ENCODE data around the gene KRTAP10-5.
"Not testable (repeated sequence)": the region's sequence is repeated elsewhere in the genome, so short reads cannot be mapped to it uniquely, and the experiment has no call there.

The KRTAP10-5 gene

DNA sequence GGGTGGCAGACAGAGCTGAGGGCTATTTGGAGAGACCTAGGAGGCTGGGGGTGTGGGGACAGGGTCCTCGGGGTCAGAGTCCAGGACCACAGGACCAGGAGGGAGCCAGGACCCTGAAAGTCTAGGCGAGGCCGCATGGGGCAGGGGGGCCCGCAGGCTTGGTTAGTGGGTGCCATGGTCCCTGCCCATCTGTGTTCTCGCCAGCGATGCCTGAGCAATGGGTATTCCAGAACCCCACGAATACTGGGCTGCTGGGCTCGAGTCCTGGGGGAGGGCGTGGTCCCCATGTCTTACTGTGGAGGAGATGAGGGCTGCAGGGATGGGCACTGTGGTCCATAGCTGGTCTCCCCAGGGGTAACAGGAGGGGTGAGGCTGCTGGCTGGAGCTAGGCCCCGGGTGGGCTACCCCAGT lies 9.9 kb upstream of the KRTAP10-5 start:
- DNase-seq = no peak

DNA sequence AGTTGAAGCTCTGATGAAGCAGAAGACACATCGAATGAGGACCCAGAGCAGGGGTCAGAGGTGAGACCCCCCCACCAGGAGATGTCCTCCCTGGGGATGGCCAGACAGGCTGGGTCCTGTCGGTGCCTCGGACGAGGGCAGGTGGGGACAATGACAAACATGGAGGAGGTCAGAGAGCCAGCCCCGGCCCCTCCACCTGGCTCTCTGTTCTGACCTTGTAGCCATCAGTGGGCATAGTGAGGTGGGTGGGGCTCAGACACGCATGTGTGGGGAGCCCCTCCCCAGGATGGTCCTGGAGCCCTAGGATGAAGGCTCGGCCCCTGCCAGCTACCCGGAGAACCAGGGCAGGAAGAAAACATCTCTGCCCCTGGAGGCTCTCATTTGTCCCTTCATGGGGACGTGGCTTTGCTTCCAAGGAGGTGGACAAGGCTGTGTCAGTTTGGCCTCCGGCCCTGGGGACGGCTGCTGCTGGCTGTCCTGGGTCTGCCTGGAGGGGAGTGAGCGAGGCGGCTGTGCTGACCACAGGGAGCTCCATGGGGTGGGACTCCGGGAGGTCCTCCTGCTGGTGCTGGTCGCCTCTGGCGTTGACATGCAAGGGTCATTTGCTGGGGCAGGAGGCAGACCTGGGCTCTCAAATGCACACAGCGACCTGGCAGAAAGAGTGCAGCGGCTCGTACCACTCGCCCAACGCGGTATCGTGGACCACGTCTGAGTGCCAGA lies 9.3 kb upstream of the KRTAP10-5 start:
- no peak for DNase-seq

DNA sequence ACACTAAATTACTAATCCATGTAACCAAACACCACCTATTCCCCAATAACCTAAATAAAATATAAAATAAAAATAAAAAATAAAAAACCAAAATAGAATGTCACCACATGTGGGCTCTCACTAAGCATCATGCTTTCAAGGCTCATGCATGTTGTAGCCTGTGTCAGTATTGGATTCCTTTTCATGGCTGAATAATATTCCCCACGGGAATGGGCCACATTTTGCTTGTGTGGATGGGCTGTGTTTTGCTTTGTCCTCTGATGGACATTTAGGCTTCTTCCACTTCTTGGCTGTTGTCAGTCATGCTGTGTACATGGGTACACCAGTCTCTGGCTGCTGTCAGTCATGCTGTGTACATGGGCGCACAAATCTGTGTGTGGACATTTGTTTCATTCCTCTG lies 8.7 kb upstream of the KRTAP10-5 start:
- no peak for DNase-seq

GRCh38 chr21:44585892-44586291 lies 5.5 kb upstream of the KRTAP10-5 start:
- DNase-seq = no peak

GRCh38 chr21:44583800-44584147 lies 3.4 kb upstream of the KRTAP10-5 start:
- DNase-seq = no peak

GRCh38 chr21:44583089-44583799 lies 2.8 kb upstream of the KRTAP10-5 start:
- DNase-seq = peak; percentile 44

- no peak for DNase-seq
These were observed 1.7 kb upstream of the KRTAP10-5 start for GRCh38 chr21:44582055-44582454.

DNA sequence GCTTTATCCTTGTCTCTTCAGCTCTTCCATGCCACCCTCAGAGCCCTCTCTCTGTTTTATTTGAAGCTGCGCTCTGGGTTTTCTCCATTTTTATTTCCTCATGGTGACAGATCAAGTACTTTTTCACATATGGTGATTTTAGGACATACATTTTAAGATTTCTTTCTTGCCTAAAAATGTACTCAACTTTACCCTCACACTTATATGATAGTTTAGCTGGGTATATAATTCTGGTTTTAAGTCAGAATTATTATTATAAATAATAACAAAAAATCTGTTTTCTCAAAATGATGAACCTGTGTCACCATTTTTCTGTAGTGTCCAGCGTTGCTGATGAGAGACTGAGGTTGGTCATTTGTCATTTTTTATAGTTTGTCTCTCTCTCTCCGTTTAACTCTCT lies 754 bp upstream of the KRTAP10-5 start:
- no peak for DNase-seq

DNA sequence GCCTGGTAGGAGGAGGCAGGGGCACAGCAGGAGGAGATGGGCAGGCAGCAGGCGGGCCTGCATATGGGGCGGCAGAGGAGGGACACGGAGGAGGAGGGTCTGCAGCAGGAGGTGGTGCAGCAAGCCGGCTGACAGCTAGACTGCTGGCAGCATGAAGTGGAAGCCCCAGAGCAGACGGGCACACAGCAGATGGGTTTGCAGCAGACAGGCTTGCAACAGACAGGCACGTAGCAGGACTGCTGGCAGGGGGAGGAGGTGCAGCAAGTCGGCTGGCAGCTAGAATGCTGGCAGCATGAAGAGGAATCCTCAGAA lies 615 bp downstream of the KRTAP10-5 start:
- DNase-seq = no peak

DNA sequence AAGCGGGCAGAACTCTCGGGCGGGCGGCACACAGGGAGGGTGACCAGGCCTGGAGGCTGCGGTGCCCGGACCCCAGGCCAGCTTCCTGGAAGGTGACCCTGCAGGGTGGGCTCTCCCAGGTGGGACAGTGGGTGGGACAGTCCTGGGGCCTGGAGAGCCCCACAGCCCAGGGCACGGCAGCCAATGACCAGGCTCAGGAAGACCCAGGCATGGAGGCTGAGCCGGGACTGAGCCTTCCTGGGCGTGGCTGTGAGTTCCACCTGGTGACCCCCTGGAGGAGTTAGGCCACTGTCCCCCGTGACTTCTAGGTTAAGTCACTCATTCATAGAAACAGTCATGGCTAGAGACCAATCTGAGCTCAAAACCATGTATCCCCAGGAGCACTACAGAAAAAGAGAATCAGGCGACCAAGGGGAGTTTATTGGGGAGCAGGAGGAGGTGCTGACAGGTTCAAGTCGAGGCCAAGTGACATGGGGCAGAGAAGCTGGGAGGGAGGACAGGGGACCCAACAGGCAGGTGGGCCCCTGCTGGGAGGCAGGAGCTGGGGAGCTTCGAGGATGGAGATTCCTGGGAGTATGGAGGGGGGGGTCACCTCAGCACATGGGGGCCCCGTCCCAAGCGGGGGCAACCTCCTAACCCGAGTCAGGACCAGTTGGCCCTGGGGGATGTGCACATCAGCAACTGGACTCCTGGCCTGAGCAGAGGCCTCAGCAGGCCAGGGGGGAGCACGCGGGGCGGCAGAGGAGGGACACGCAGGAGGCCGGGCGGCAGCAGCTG lies 1.2 kb downstream of the KRTAP10-5 start:
- no peak for DNase-seq

DNA sequence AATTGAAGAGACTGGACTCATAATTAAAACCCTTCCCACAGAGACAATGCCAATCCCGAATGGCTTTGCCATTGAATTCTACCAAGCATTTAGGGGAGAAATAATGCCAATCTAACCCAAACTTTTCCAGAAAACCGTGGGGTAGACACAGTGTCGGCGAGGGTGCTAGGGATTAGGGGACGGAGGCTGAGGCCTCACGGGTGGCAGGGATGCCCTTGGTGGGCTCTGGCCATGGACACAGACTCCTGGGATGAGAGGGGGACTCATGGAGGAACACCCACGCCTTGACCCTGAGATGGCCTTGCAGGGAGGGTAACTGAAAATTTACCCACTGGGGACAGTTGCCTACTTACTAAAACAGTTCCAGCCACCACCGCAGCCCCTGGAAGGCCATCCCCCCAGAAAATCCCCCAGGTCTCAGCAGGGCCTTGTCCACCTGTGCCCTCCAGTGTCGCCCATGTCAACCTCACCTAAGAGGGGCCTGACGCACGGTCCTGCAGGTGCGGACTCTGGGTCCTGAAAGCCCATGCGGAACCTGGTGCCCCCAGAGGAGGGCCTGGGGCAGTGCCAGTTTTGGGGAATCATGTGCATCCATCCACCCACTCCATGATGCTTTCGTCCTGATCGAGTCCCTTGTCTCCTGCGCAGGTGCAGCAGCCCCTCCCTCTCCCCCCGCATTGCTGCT lies 1.9 kb downstream of the KRTAP10-5 start:
- DNase-seq = no peak

DNA sequence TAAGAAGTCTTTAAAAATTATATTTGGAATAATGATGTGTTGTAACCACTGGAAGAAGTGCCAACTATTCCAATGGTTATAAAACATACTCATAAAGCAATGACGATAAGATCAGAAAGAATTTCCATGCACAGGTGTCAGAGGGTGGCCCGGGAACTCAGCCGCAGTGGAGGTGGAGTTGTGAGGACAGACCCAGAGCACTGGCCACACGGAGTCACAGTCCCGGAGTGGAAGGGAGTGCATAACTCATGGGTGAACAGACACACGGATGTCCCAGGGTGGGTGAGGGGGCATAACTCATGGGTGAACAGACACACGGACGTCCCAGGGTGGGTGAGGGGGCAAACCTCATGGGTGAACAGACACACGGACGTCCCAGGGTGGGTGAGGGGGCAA lies 4.4 kb downstream of the KRTAP10-5 start:
- no peak for DNase-seq

DNA sequence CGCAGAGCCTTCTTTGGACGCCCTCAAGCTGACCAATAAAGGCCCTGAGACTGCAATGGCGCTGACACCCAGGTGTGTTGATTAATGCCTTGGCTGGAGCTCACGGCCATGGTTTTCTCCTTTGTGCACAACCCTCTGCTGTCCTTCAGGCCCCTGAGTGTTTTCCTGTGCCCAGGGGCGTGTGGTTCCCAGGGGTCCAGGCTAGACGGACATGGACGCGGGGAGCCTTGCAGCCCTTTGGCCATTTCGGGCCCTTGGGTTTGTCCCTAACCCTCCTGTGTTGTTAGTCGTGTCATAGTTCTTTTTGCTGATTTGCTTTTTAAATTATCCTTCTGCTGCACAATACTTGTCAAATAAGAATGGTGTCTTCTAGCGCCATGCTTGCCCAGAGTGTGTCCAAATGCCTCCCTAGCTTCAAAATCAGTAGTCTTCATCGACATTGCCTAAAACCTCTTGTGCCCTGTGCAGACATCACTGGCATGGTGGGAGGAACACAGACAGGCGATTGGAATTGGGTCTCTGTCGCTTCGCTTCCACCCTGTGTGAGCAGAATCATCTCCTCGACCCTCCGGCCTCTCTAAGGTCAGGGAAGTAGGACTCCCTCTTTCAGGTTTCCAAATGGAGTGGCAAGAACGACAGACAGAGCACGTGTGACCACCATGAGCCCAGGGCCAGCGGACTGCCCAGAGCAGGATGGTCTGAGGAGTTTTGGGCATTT lies 4.9 kb downstream of the KRTAP10-5 start:
- DNase-seq = no peak

GRCh38 chr21:44574457-44575306 lies 5.7 kb downstream of the KRTAP10-5 start:
- no peak for DNase-seq

- not testable (repeated sequence) for DNase-seq
These were observed 6.6 kb downstream of the KRTAP10-5 start, which contains the start of gene KRTAP10-4 for GRCh38 chr21:44573630-44574456. Gene KRTAP10-4 (plus strand): TSS chr21:44573729. CDS start chr21:44573759, 30 bp downstream.

DNA sequence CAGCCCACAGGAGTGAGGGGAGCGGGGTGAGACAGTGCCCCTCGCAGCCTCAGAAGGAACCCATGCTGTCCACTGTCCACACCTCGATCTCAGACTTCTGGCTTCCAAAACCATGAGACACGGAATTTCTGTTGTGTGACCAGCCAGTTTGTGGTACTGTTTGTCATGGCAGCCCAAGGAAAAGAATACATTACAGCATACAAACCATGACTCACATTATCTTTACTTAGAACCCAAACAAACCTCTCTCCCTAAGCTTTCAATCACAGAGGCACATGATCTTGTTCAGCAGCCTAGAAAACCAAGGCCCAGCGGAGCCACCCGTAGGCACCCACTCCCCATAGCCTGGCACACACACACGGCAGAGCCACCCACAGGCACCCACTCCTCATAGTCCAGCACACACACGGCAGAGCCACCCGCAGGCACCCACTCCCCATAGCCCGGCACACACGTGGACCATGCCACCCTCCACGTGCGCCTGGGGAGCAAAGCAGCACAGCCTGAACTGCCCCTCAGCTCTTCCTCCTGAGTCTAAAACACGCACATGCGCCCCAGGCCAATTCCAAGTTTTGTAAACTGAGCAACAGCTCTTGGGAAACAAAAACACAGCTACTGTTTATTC lies 7.3 kb downstream of the KRTAP10-5 start:
- DNase-seq = no peak

GRCh38 chr21:44571844-44572782 lies 8.3 kb downstream of the KRTAP10-5 start:
- DNase-seq = no peak

GRCh38 chr21:44571296-44571695 lies 9.1 kb downstream of the KRTAP10-5 start:
- DNase-seq = no peak

Measured in femur (tissue), 1 donor.